ENCODE results near the gene ARHGEF28. TPM values are rescaled to one million over a fixed set of nuclear protein-coding genes. Genes with fewer than 3 reads are reported as not detected.

Gene ARHGEF28
- total RNA-seq, 2 experiments from 2014 or later, result not detected

GRCh38 chr5:73863876-73864275 is 237.9 kb downstream of the ARHGEF28 start:
- DNase-seq (ENCODE audit: low spot score), result no peak
- TF ChIP-seq CTCF (conservative IDR thresholded peaks at IDR 0.05; ENCODE audit: low read length) (no peak), EZH2phosphoT487 (IDR thresholded peaks at IDR 0.05; ENCODE audit: borderline replicate concordance, low read depth, low read length) (no peak)
- Histone ChIP-seq H3K9me2 (ENCODE audit: insufficient read depth, low read length) (no peaks in the 10 kb centered on the region), H3K4me1 (ENCODE audit: insufficient read depth, low read length, poor library complexity, severe bottlenecking) (no peaks in the 10 kb centered on the region), H3K36me3 (ENCODE audit: insufficient read depth, low read length) (no peaks in the 10 kb centered on the region), H3K27ac (ENCODE audit: low read depth, low read length, poor library complexity, severe bottlenecking) (no peak overlapping the region), H3K9me3 (ENCODE audit: low read length) (no peaks in the 10 kb centered on the region), H3K4me2 (ENCODE audit: low read length) (no peak overlapping the region), H4K20me1 (ENCODE audit: insufficient read depth, low read length) (no peaks in the 10 kb centered on the region), H3K79me2 (ENCODE audit: insufficient read depth, low read depth, low read length) (no peaks in the 10 kb centered on the region), H3K4me3 (ENCODE audit: low read depth, low read length, poor library complexity, severe bottlenecking) (no peak overlapping the region), H2AFZ (ENCODE audit: low read length) (no peak overlapping the region)
- intact Hi-C loops (cut with micrococcal nuclease; ENCODE audit: unreplicated experiment), result no loop called here
- ChIA-PET CTCF (ENCODE audit: unreplicated experiment) (no interaction called here), POLR2A (no interaction called here)
- BruUV-seq (replicated peaks), result no TSS peak

GRCh38 chr5:73865315-73865714 is 239.3 kb downstream of the ARHGEF28 start:
- POLR2A ChIA-PET, result no interaction called here
- Histone ChIP-seq H3K79me2 (ENCODE audit: insufficient read depth, low read depth, low read length) (no peaks in the 10 kb centered on the region), H3K4me3 (ENCODE audit: low read depth, low read length, poor library complexity, severe bottlenecking) (no peak overlapping the region), H3K9me3 (ENCODE audit: low read length) (no peaks in the 10 kb centered on the region), H4K20me1 (ENCODE audit: insufficient read depth, low read length) (no peaks in the 10 kb centered on the region), H3K4me2 (ENCODE audit: low read length) (no peak overlapping the region), H3K36me3 (ENCODE audit: insufficient read depth, low read length) (no peaks in the 10 kb centered on the region), H3K4me1 (ENCODE audit: insufficient read depth, low read length, poor library complexity, severe bottlenecking) (no peaks in the 10 kb centered on the region), H2AFZ (ENCODE audit: low read length) (no peak overlapping the region), H3K9me2 (ENCODE audit: insufficient read depth, low read length) (no peaks in the 10 kb centered on the region), H3K27ac (ENCODE audit: low read depth, low read length, poor library complexity, severe bottlenecking) (no peak overlapping the region)
- BruUV-seq (replicated peaks), result no TSS peak
- DNase-seq (ENCODE audit: low spot score), result no peak
- CTCF ChIA-PET (ENCODE audit: unreplicated experiment), result no interaction called here
- intact Hi-C loops (cut with micrococcal nuclease; ENCODE audit: unreplicated experiment), result no loop called here
- TF ChIP-seq EZH2phosphoT487 (IDR thresholded peaks at IDR 0.05; ENCODE audit: borderline replicate concordance, low read depth, low read length) (no peak), CTCF (conservative IDR thresholded peaks at IDR 0.05; ENCODE audit: low read length) (no peak)

GRCh38 chr5:73867345-73868335 is 241.6 kb downstream of the ARHGEF28 start:
- no TSS peak for BruUV-seq (replicated peaks)
- no peak for TF ChIP-seq EZH2phosphoT487 (IDR thresholded peaks at IDR 0.05; ENCODE audit: borderline replicate concordance, low read depth, low read length)
- Histone ChIP-seq H3K79me2 (ENCODE audit: insufficient read depth, low read depth, low read length) (no peaks in the 10 kb centered on the region), H4K20me1 (ENCODE audit: insufficient read depth, low read length) (no peaks in the 10 kb centered on the region), H2AFZ (ENCODE audit: low read length) (no peak overlapping the region), H3K9me3 (ENCODE audit: low read length) (no peaks in the 10 kb centered on the region), H3K4me1 (ENCODE audit: insufficient read depth, low read length, poor library complexity, severe bottlenecking) (no peaks in the 10 kb centered on the region), H3K4me2 (ENCODE audit: low read length) (no peak overlapping the region), H3K36me3 (ENCODE audit: insufficient read depth, low read length) (no peaks in the 10 kb centered on the region), H3K9me2 (ENCODE audit: insufficient read depth, low read length) (no peaks in the 10 kb centered on the region), H3K4me3 (ENCODE audit: low read depth, low read length, poor library complexity, severe bottlenecking) (no peak overlapping the region), H3K27ac (ENCODE audit: low read depth, low read length, poor library complexity, severe bottlenecking) (no peak overlapping the region)
- no peak for DNase-seq (ENCODE audit: low spot score)
- ChIA-PET POLR2A (interaction anchor here (0.7 kb wide), 1 partner anchor 426 kb away, joined by 3 read pairs; no protein-coding TSS in a partner anchor), CTCF (ENCODE audit: unreplicated experiment) (no interaction called here)
- intact Hi-C loops (cut with micrococcal nuclease; ENCODE audit: unreplicated experiment), result no loop called here

All from OCI-LY7 (cell line).